GM10847 (cell line): ENCODE results near the gene CXADR.

ENCODE experiments used
- POLR2A ChIP-seq: IDR thresholded peaks from 2 replicates; pipeline ENCODE4 v1.6.1; 2011; ENCODE audit not compliant: insufficient read length; ENCODE audit errors: extremely low read depth

Gene CXADR

DNA sequence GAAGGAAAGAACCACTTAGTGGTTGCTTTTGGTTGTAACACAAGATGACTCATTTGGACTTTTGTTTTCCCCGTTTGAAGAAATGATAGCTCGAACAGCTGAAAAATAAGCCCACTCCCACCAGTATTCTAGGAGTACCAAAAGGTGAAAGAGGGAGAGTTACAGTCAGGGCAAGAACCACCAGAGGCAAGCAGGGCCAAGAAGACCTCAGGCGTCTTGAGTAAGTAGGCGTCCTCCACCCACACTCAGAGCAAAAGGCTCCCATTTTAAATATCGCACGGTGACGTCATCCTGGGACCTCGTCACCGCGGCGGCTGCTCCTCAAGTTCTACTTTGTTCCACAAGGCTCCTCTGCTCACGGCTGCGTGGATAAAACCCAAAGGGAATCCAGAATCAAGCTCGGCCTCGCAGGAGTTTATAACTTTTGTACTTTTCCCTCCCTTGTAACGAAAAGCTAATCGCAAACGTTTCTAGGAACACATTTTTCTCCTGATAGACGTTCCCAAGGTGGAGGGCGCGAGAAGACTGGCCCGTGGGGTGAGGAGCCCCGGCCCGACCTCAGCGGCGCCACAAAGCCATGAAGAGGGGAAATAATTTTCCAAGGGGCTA lies 98.7 kb downstream of the CXADR start:
- TF ChIP-seq POLR2A = no peak

DNA sequence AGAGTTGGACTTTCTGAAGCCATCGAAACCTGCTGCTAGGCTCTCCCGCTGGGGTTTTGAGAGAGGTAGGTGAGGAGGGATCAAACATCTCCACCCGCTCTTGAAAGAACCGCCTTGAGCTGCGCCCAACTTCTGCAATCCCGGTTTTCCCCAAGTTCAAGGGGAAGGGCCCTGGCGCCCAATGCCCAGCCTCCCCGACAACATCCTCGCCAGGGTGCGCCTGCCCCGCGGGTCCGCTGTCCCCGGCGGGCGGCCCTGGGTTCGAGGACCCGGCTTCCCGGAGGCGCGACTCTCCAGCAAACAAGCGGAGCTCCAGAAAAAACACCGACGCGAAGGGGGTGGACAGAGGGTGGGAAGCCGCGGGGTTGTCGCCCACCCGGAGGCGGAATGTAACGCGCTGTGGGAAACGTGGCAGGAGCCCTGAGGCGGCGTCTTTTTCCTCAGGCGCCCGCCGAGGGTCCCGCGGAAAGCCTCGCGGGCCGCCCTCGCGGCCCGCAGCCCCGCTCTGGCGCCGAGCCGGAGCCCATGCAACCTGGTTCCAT lies 99.3 kb downstream of the CXADR start:
- no peak for TF ChIP-seq POLR2A

DNA sequence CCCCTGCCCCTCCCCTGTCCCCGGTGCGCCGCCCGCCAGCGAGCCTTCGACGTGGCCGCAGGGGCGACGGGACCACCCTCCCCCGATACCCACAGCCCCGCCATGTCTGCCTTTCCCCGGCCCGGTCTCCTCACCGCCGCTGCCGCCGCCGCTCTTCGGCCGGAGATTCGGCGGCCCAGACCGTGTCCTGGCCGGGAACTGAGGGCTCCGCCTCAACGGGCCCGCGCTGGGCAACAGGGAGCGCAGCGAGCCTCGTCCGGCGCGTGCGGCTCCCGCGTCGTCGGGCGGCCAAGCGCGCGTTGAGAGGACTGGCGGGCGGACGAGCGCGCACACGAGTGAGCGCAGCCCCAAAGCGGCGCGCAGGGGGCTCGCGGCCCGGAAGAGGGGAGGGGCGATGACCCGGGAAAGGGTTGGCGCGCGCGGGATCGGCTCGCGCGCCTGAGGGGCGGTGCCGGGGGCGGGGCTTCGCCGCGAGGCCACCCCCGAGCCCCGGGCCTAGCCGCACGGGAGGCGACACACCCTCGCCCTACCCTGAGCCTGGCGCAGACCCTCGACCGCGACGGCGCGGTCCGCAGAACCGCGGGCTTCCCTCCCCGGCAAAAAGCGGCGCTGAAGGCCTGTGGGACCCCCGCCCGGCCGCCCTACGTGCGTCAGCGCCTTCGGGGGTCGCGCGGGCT lies 99.9 kb downstream of the CXADR start, which contains the start of gene BTG3:
TSS of gene BTG3 (minus strand) at position 337 of the 677 bp plus-strand sequence. CDS start 3,757 bp downstream, outside the sequence.
- peak; percentile 89 for TF ChIP-seq POLR2A

DNA sequence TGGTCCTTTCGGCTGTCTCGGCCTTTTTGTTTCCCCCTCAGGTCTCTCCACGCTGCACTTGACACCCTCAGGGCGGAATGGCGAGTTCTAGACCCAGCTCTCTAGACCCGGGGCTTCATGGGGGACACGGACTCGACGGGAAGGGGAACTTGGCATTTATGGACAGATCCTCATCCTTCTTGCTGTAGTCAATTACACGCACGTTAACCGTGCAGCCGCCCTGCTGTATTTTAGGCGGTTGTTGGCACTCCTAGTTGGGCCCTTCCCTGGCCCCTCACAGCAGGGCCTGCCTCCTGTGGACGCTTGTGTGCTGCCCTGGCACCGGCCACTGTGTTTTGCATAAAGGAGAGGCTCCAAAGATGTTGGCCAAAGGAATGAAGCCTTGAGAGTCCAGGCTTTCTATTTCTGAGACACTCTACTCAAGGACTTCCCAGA lies 100.4 kb downstream of the CXADR start:
- TF ChIP-seq POLR2A = no peak

DNA sequence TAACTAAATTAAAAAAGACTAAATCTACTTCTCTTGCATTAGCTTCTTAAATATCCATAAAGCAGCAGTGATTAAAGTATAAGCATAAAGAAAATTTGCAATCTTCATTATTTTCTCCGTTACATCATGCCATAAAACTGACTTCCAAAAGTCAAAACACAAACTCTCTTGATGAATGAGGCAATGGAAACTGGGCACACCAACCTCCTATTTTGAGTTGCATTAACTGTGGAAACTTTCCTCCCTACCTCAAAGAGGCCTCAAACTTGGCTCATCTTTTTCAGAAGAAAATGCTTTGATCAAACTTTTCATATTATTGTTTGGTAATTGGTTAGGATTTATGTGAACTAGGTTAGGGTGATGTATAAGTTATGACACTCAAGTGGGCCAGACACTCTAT lies 104.0 kb downstream of the CXADR start:
- TF ChIP-seq POLR2A = no peak

DNA sequence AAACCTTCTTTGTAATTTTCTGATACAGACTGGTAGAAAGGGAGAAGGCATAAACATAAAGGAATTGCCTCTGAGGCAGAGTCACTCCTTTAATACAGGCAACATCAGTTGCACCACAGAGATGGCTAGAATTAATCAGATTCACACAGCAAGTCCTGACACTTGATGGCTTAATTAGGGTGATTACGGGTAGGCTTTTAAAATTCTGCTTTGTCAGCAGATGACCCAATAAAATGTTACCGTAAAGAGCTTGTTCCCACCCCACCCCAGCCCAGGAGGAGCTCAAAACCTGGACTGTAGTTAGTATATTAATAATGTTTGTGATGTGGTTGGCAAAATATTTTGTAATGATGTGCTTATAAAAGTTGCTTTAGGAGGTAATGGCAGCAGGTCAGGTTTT lies 109.2 kb downstream of the CXADR start:
- no peak for TF ChIP-seq POLR2A

DNA sequence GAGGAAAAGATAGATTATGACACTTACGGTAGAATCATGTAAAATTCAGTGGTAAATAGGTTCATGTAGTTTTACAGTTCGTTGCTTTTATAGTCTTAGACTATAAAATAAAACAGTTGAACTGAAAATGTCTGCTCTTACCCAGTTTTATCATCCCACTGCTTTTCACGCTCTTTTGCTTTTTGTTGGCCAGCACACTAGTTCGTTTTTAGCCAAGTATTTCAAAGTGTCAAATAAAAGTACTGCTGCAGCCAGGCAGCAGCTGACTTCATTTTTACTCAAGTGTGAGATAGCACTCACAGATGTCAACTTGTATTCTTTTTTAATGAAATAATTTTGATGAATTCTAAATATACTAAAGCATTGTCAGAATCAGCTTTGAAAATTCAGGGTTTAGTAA lies 118.4 kb downstream of the CXADR start:
- no peak for TF ChIP-seq POLR2A

DNA sequence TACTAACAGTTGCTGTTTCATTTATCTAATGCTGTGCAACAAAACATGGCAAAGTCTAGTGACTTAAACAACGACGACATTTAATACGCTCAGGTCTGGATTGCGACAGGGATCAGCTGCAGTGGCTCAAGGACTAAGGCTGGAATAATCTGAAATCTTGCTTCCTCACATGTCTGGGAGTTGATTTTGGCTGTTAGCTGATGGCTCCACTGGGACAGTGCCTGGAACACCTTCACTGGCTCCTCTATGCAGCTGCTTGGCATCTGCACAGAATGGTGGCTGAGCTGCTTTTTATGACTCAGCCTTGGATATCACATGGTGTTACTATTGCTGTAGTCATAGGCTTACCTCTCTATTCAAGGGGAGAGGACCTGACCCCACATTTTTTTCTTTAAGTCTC lies 123.9 kb downstream of the CXADR start:
- no peak for TF ChIP-seq POLR2A

DNA sequence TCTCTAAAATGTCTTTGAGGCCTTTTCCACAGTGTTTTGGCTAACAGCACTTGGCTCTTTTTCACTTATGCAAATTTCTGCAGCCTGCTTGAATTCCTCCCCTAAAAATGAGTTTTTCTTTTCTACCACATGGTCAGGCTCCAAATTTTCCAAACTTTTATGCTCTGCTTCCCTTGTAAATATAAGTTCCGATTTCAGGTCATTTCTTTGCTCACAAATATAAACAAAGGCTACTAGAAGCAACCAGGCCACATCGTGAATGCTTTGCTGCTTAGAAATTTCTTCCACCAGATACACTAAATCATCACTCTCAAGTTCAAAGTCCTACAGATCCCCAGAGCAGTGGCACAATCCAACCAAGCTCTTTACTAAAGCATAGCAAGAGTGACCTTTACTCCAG lies 128.0 kb downstream of the CXADR start:
- no peak for TF ChIP-seq POLR2A
